NCI-H2196 (cell line): ENCODE measurements around the gene NSDHL.
"Not testable (repeated sequence)": the region's sequence is repeated elsewhere in the genome, so short reads cannot be mapped to it uniquely, and the experiment has no call there.

Source experiments
- DNase-seq: peaks from one replicate; lab custom pipeline; 2025; ENCODE audit not compliant: unreplicated experiment; lab: John Stamatoyannopoulos, UW

The NSDHL gene

GRCh38 chrX:152830312-152831305 lies at the start of gene NSDHL, which contains the start of gene CETN2:
Gene NSDHL (plus strand): TSS chrX:152831063. CDS start chrX:152846325, 15,262 bp downstream.
Gene CETN2 (minus strand): TSS chrX:152830757. CDS start chrX:152830710, 47 bp downstream.
- peak; percentile 90 for DNase-seq

- DNase-seq = not testable (repeated sequence)
Measured at GRCh38 chrX:152787062-152787461, 43.8 kb upstream of the NSDHL start.

GRCh38 chrX:152798945-152799344 lies 31.9 kb upstream of the NSDHL start:
- DNase-seq = no peak

GRCh38 chrX:152806035-152806434 lies 24.8 kb upstream of the NSDHL start:
- DNase-seq = no peak

GRCh38 chrX:152810403-152810802 lies 20.5 kb upstream of the NSDHL start:
- DNase-seq = no peak

GRCh38 chrX:152813206-152813605 lies 17.7 kb upstream of the NSDHL start:
- no peak for DNase-seq

- DNase-seq = no peak
Measured at GRCh38 chrX:152814048-152814447, 16.8 kb upstream of the NSDHL start.

GRCh38 chrX:152817078-152817764 lies 13.6 kb upstream of the NSDHL start:
- DNase-seq = no peak

GRCh38 chrX:152818356-152818755 lies 12.5 kb upstream of the NSDHL start:
- DNase-seq = no peak

- DNase-seq = no peak
Measured at GRCh38 chrX:152819266-152819665, 11.6 kb upstream of the NSDHL start.

- DNase-seq = no peak
Measured at GRCh38 chrX:152819732-152820131, 11.1 kb upstream of the NSDHL start.

GRCh38 chrX:152821145-152821765 lies 9.6 kb upstream of the NSDHL start:
- DNase-seq = peak; percentile 38

- no peak for DNase-seq
Measured at GRCh38 chrX:152822383-152823086, 8.3 kb upstream of the NSDHL start.

GRCh38 chrX:152823657-152824056 lies 7.2 kb upstream of the NSDHL start:
- no peak for DNase-seq

GRCh38 chrX:152824841-152825374 lies 6.0 kb upstream of the NSDHL start:
- no peak for DNase-seq

- no peak for DNase-seq
Measured at GRCh38 chrX:152831391-152831790, 528 bp downstream of the NSDHL start.

GRCh38 chrX:152832520-152832919 lies 1.7 kb downstream of the NSDHL start:
- no peak for DNase-seq

GRCh38 chrX:152833378-152833777 lies 2.5 kb downstream of the NSDHL start:
- no peak for DNase-seq

GRCh38 chrX:152835470-152835869 lies 4.6 kb downstream of the NSDHL start:
- DNase-seq = not testable (repeated sequence)

GRCh38 chrX:152842772-152843338 lies 12.0 kb downstream of the NSDHL start:
- DNase-seq = no peak
